GM18951 (cell line): Measurements from ENCODE around the gene MRPL58.

Experiments
- POLR2A ChIP-seq: IDR thresholded peaks from 4 replicates; pipeline ENCODE4 v1.6.1; 2011; ENCODE audit warnings: mild to moderate bottlenecking; ENCODE audit not compliant: insufficient read length, insufficient read depth; ENCODE audit errors: extremely low read depth
- in situ Hi-C: fragments of 300-500 bp; cut with MboI; formaldehyde crosslinking; loops from one replicate; pipeline ENCODE4 v1.12.0; 2022; ENCODE audit warnings: low sequenced_read_pairs, mixed read lengths, inconsistent platforms; ENCODE audit not compliant: unreplicated experiment

Gene MRPL58

GRCh38 chr17:75068750-75069149, 56.3 kb downstream of the MRPL58 start:
- in situ Hi-C loops, result no loop called here
- TF ChIP-seq POLR2A, result no peak

GRCh38 chr17:75069783-75070182, 57.3 kb downstream of the MRPL58 start:
- TF ChIP-seq POLR2A, result no peak
- in situ Hi-C loops, result no loop called here
